Measurements from ENCODE around the gene CDR2L.
"Not testable (repeated sequence)": the region's sequence is repeated elsewhere in the genome, so short reads cannot be mapped to it uniquely, and the experiment has no call there.

The CDR2L gene

DNA sequence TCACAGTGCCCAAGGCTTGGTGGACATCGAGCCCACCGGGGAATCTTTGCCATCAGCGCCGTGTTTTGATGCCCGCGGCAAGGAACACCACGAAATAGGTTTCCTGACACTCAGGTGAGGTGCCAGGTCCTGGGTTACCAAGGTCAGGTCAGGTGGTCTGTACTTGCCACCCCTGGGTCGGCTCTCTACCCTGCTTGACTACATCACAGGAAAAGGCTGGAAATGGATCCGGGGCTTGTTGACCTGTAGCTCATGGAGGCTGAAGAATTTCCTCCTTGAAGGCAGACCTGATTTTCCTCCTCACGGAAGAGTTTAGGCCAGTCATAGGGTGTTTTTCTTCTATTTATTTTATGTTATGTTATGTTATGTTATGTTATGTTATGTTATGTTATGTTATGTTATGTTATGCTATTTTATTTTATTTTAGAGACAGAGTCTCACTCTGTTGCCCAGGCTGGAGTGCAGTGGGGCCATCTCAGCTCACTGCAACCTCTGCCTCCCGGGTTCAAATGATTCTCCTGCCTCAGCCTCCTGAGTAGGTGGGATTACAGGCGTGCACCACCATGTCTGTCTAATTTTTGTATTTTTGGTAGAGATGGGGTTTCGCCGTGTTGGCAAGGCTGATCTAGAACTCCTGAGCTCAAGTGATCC, 4.6 kb upstream of the CDR2L start:
- DNase-seq: not testable (repeated sequence)

DNA sequence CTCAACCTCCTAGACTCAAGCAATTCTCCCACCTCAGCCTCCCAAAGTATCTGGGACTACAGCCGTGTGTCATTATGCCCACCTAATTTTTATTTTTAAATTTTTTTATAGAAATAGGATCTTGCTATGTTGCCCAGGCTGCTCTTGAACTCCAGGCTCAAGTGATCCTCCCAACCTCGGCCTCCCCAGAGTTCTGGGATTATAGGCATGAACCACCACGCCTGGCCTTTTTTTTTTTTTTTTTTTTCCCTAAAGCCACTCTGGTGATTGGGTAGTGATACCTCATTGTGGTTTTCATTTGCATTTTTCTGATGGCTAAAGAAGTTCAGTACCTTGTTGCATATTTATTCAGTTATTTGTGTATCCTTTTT, 1.2 kb upstream of the CDR2L start:
- DNase-seq: no peak

DNA sequence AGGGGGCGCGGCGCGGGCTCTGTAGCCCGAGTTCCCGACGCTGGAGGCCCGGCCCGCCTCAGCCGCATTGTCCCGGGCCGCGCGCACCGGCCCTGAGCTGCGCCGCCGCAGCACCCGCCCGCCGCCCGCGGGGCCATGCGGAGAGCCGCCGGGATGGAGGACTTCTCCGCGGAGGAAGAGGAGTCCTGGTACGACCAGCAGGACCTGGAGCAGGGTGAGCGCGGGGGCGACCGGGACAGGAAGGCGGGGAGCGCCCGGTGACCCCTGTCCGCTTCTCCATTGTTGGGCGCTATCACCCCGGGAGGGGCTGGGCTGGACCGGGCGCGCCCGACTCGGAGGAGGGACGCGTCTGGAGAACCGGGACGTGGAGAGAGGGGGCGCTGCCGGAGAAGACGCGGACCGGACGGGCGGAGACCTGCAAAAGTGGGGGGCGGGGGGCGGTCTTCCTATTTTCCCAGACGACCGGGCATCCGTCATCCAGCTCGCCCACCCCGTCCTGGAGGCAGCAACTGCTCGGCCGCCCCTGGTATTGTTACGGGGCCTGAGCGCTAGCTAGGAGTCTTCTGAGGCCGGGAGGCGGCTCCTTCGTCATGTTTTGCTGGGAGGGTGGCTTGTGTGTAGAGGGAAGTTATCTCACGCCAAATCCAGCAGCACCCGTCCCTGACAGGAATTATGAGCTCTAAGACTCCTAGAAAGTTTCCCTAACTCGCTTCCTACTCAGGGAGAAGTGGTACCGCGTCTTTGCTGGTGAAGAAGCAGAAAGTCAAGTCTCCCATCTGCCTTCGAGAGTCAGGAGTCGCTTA, 678 bp downstream of the CDR2L start:
- peak; percentile 7 for DNase-seq

DNA sequence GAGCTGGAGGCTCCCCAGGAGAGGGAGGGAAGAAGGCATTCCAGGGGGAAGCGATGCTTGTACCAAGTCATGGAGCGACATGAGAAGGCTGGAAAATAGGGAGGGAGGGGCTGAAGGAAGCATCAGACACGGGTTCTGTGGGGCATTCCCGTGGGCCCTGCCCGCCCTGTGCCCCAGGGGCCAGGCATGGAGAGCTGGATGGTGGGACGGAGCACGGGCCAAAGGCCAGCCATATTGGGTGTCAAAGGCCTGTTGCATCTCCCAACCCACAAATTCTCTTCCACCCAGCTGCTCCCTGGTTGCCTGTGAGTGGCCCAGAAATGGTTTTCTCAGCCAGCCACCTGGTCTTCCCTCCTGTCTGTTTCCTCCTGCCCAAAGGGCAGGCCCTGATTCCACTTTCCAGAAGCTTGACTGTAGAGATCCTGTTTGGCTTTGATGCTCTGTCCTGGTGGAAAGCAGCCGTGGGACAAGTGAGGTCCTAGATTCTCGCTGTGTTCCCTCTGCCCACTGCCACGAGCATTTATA, 3.2 kb downstream of the CDR2L start:
- DNase-seq: no peak

DNA sequence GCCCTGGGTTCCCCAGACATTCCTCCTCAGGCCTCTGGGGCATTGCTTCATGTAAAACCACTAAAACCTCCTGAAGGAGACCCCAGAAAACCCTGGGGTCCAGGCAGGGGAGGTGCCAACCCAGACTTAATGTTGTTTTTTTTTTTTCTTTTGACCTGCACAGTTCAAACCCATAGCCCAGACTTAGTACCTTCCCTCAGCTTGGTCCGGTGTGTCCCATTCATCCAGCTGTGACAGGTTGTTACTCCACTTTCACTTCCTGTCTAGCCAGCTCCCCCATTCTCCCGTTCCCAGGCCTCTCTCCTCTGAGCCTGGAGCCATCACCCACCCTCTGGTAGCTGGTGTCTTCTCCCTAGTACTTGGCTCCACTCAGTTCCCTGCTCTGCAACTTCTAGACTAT, 4.8 kb downstream of the CDR2L start:
- DNase-seq: no peak

DNA sequence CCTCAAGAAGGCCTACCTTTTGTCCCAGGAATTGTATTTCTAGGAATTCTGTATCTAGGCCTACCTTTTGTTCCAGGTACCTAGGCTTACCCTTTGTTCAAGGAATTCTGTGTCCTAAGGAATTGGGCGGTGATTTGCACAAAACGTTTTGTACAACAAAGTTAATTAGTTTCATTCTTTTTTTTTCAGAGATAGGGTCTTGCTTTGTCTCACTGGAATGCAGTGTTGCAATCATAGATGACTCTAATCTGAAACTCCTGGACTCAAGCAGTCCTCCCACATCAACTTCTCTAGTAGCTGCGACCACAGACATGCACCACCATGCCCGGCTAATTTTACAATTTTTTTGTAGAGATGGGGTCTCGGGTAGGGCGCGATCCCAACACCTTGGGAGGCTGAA, 7.0 kb downstream of the CDR2L start:
- no peak for DNase-seq

DNA sequence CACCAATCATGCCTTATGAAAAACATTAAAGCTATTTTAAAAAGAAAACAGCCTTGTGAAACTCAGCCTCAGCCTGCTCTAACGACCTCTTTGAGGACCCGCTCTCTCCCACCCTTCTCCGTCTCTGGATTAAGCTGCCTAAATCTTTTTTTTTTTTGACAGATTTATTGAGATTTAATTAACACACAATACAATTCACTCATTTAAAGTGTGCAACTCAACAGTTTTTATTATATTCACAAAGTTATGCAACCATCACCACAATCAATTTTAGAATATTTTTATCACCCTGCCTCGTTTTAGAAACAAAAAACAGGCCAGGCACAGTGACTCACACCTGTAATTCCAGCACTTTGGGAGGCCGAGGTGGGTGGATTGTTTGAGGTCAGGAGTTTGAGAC, 8.4 kb downstream of the CDR2L start:
- DNase-seq: no peak

DNA sequence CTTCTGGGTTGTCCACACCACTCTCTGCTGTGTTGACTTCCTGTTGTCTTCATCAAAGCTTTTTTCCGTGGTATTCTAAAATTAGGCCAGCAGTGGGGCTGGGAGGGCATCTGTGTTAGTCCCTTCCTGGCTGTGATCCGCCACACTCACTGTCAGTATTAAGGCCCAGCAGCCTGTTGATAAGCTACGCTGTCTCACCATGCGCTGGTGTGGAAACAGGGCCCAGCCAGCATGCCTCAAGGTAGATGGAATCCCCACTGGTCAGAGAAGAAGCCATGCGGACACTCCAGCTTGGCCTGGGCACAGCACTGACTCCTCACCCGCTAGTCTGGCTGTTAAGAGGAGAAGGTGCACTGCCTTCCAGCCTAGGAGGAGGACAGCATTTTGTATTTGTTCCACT, 11.4 kb downstream of the CDR2L start:
- DNase-seq: no peak

DNA sequence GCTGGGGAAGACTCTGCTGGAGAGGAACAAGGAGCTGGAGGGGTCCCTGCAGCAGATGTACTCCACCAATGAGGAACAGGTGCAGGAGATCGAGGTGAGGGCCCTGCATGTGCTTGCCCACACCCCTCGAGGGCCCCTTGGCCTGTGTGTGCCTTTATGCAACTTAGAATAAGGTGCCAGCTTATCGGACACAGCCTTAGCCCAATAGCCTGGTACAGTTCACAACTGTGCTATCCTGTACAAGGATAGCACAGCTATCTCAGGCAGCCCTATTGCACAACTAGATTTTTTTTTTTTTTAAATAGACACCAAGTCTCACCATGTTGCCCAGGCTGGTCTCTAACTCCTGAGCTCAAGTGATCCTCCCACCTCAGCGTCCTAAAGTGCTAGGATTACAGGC, 12.1 kb downstream of the CDR2L start:
- no peak for DNase-seq

DNA sequence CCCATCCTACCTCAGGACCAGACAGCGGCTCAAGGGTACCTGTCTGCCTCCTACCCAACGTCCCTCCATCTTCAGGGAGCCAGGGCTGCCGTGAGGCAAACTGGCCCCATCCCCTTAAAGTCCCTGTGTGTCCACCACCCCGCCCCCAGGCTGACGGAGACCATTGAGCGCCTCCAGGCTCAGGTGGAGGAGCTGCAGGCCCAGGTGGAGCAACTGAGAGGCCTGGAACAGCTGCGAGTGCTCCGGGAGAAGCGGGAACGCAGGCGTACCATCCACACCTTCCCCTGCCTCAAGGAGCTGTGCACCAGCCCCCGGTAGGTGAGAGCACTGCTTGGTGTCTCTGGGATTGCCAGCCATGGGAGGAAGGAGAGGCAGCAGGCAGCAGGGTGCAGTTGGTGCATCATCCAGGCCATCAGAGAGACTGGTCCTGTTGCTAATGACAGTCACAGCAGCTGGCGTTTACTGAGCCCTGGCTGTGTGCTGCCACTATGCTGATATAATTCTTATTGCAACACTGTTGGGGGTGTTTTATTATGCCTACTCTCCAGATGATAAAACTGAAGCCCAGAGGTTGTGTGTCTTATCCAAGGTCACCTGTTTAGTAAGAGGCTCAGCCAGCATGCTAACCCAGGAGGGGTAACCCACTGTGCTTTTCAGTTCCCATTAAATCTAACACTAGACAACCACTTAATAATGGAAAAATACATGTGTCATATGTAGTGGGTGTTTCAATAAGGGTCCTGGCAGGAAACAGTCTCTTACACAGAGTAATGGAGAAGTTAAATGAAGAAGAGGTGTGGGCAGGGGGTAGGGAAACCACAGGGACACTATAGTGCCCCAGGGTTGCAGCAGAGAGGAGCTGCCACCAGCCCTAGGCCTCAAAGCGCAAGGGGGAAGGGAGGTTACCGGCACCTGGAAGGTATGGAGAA, 14.7 kb downstream of the CDR2L start:
- no peak for DNase-seq

DNA sequence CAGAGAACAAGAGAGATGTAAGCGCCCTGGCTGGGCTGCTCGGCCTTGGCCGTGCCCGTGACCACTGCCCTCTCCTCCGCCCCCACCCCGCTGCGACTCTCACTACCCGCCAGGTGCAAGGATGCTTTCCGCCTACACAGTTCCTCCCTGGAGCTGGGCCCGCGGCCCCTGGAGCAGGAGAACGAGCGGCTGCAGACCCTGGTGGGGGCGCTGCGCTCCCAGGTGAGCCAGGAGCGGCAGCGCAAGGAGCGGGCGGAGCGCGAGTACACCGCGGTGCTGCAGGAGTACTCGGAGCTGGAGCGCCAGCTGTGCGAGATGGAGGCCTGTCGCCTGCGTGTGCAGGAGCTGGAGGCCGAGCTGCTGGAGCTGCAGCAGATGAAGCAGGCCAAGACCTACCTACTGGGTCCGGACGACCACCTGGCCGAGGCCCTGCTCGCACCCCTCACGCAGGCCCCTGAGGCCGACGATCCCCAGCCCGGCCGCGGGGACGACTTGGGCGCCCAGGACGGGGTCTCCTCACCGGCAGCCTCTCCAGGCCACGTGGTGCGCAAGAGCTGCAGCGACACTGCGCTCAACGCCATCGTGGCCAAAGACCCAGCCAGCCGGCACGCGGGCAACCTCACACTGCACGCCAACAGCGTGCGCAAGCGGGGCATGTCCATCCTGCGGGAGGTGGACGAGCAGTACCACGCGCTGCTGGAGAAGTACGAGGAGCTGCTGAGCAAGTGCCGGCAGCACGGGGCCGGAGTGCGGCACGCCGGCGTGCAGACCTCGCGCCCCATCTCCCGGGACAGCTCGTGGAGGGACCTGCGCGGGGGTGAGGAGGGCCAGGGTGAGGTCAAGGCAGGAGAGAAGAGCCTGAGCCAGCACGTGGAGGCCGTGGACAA, 15.9 kb downstream of the CDR2L start:
- no peak for DNase-seq

DNA sequence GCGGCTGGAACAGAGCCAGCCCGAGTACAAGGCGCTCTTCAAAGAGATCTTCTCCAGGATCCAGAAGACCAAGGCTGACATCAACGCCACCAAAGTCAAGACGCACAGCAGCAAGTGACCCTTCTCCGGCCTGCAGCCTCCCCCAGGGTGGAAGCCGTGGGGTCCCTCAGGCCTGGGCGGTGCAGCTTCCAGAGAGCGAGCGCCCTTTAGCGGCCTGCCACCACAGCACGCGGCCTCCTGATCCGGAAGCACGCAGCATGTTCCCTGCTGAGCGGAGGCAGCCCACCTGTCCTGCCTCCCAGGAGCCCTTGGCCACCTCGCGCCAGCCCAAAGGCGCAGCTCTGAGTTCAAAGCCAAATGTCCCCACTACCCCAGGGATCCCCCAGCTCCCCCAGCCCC, 16.5 kb downstream of the CDR2L start:
- no peak for DNase-seq

DNA sequence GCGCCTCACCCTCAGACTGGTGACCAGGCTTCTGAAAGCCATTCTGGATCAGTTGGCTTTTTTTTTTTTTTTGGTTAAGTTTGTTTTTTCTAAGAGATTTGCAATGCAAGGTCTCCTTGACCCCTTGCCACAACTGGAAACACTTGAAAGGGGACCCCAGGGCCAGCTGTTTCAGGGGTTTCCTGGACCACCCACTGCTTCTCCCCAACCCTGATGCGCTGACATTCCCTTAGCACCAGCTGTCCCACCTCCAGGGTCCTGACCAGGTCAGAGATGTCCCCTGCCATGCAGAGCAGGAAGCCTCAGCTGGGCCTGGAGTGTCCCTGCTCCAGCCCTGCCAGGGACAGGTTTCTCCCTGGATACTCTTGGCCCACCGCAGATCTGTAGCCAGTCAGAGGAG, 16.9 kb downstream of the CDR2L start:
- DNase-seq: no peak

DNA sequence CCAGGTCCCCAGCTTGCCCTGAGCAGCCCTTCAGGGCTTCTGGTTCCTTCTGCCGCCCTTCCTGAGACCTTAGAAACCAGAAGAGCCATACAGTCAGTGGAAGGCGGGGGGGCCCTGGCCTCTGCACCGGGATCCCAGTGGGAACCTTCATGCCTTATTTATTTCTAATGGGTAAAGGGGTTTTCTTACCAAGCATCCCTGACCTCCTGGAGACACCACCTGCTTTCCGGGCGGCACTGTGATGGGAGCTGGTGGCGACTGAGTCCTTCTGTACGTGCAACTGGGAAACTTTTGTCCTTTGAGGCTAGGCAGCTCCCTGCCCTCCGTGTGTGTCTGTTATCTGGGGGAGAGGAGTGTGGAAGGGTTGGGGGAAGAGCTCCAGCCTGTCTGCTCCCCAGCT, 17.9 kb downstream of the CDR2L start:
- no peak for DNase-seq

DNA sequence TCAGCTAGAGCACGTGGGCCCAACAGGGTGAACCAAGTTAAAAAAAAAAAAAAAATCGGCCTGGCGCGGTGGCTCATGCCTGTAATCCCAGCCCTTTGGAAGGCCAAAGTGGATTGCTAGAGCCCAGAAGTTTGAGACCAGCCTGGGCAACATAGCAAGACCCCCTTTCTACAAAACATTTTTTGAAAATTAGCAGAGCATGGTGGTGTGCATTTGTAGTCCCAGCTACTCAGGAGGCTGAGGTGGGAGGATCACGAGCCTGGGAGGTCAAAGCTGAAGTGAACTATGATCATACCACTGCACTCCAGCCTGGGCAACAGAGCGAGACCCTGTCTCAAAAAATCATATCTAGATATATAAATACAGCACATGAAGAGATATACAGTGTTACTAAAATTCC, 18.7 kb downstream of the CDR2L start:
- DNase-seq: not testable (repeated sequence)

DNA sequence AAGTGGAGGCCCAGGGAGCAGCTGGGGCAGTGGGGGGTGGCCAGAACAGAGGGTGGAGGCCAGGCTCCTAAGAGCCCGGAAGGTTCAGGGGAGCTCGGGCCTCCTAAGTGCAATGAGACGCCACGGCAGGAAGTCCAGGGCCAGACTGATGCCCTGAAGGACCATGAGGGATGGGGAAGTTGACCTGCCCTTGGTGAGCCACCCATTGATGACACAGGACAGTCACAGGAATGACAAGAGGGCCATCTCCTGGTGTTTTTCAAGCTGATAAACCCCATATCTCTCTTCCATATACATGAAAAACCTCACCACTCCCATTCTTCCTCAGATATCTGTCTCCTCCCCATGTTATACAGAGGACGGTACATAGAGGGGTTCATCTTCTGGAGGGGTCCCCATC, 19.2 kb downstream of the CDR2L start:
- no peak for DNase-seq

DNA sequence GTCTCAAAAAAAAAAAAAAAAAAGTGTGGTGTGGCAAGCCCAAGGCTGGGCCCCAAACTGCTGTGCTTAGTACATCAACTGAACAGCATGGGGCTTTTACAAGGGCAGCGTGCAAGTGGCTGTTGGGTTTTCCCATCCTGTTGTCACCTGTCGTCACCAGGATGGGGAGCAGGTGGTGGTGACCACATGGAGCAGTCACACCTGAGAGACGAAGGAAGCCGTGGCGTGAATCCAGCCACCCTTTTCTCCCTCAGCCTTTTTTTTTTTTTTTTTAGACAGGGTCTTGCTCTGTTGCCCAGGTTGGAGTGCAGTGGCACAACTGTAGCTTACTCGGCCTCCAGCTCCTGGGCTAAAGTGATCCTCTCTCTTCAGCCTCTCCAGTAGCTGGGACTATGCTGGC, 20.9 kb downstream of the CDR2L start:
- DNase-seq: peak; percentile 31

DNA sequence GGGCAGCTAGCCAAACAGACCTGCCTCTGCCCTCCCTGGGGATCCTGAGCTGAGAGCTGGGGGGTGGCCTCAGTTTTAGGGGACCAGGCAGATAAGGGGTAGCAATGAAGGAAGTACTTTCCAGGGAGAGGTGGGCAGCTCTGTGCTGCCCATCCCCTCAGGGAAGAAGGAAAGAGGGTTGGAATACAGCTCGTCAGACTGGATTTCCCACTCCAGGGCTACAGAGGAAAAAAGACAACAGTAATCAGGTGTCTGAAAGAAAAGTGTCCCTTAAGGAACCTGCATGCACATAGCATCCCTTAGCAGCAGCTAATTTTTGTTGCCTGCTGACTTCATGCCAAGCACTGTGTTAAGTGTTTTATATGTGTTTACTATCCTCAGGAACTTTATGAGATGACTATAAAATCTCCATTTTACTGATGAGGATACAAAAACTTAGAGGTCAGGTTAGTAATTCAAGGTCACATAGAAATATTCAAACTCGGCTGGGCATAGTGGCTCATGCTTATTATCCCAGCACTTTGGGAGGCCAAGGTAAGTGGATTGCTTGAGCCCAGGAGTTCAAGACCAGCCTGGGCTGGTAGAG, 21.8 kb downstream of the CDR2L start:
- DNase-seq: no peak

DNA sequence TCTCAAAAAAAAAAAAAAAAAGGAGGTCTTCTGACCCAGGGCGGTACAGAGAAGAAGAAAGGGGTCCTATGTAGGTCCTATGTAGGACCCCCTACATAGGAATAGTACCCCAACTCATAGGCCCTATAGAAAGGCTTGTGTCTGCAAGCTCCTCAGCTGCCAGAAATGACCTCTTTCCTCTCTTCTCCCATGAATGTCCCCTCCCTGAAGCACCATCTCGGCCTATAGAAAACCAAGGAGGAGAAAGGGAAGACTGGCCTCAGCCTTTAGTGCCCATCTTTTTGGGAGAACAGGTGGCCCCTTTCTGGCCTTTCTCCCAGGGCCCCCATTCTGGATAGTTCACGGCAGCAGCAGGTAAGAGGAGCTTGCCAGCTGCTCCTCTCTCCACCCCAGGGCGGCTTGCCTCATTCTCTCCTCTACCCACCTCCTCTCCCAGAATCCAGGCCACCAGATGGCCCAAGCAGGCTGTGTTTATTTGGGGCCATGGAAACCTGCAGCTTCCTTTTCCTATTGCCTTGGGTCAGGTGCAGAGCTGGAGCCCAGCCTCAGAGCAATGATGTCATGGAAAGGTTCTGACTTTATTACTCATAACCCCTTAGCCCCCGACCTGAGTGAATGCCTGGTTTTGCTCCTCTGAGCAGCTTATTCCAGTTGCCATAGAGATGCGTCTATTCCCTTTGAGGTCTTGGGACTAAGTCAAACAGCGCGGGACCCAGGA, 23.4 kb downstream of the CDR2L start:
- peak; percentile 6 for DNase-seq

DNA sequence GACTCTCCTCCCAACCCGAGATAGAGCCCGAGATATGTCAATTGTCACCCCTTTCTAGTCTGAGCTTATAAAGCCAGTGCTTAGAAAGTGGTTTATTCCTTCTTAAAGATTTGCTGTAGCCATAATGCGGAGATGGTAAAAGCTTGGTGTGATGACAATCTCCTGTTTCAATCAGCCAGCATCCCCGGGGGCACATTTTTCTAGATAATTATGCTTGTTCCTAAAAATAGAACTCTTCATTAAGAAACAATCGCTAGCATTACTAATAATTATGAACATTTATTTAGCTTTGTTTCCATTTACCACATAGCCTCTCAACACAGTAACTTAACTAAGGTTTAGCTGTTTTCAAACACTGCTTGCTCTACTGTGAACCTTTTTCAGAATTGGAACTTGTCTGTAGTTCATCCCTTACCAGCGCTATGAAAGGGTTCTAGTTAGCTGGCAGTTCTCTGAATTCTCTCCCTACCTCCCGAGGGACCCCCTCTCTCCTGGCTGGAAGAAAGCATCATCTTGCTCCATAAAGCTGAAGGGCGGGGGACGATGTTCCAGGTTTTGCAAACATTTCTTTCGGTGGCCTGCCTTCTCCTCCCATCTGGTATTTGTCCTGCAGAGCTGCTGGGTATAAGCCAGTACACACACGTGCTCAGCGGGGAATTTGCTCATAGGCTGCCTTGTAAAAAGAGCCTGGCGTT, 24.1 kb downstream of the CDR2L start:
- DNase-seq: peak; percentile 41

DNA sequence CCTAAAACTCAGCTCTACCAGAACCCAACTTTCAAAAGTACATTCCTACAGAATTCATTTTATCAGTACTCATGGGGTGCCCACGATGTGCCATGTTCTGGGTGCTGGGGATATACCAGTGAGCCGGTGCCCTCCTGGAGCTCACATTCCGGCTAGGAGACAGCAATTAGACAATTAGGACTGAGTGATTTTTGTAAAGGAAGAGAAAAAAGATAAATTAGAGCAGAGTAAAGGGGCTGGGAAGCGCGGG, 24.6 kb downstream of the CDR2L start:
- no peak for DNase-seq
